A673 (cell line): ENCODE results near the gene ZNF700. TPM values are rescaled to one million over a fixed set of nuclear protein-coding genes. Genes with fewer than 3 reads are reported as not detected.

Experiments used
- BruUV-seq: library from RNA; stranded (reverse); fragments of 400-500 nt; replicated peaks from 2 replicates; lab custom pipeline; 2021; lab: Mats Ljungman, UMichigan
- CTCF ChIA-PET: fragments of 300-600 bp; sonication (Branson Sonifier 250); formaldehyde crosslinking; loops from one replicate; lab custom pipeline; 2022; ENCODE audit warnings: antibody characterized with exemption; lab: Charles Lee
- POLR2A ChIA-PET: fragments of 300-600 bp; sonication (Branson Sonifier 250); formaldehyde crosslinking; loops from one replicate; lab custom pipeline; 2022; ENCODE audit warnings: antibody characterized with exemption; ENCODE audit not compliant: low non-redundant PET; lab: Charles Lee
- DNase-seq: peaks from one replicate; pipeline ENCODE4 v3.0.0-alpha.2; 2015; ENCODE audit warnings: low spot score
- H3K27ac ChIP-seq: fragments of 200-600 bp; sonication (generic); 2 replicates; pipeline ENCODE4 v1.5.1; 2016; ENCODE audit warnings: mixed run types, low read depth, mild to moderate bottlenecking, mixed read lengths, antibody characterized with exemption, low read length; ENCODE audit not compliant: poor library complexity, severe bottlenecking
- H3K27me3 ChIP-seq: fragments of 200-600 bp; sonication (generic); replicated peaks from 2 replicates; pipeline ENCODE4 v1.6.1; 2017; ENCODE audit warnings: mixed run types, low read depth, mild to moderate bottlenecking, mixed read lengths, antibody characterized with exemption, low read length; ENCODE audit not compliant: insufficient read depth, poor library complexity
- H3K36me3 ChIP-seq: fragments of 200-600 bp; sonication (generic); 2 replicates; pipeline ENCODE4 v1.6.1; 2016; ENCODE audit warnings: mixed run types, mild to moderate bottlenecking, mixed read lengths, antibody characterized with exemption, low read length; ENCODE audit not compliant: insufficient read depth, poor library complexity, severe bottlenecking
- H3K4me1 ChIP-seq: fragments of 200-600 bp; sonication (generic); 2 replicates; pipeline ENCODE4 v1.6.1; 2017; ENCODE audit warnings: mixed run types, mild to moderate bottlenecking, mixed read lengths, antibody characterized with exemption, low read length; ENCODE audit not compliant: insufficient read depth, poor library complexity, severe bottlenecking
- H3K4me3 ChIP-seq: fragments of 200-600 bp; sonication (generic); 2 replicates; pipeline ENCODE4 v1.5.1; 2016; ENCODE audit warnings: low read depth, mixed run types, mild to moderate bottlenecking, mixed read lengths, low read length; ENCODE audit not compliant: poor library complexity, severe bottlenecking
- H3K9me3 ChIP-seq: fragments of 200-600 bp; sonication (generic); 2 replicates; pipeline ENCODE4 v1.6.1; 2016; ENCODE audit warnings: mixed run types, low read depth, mild to moderate bottlenecking, mixed read lengths, antibody characterized with exemption, low read length; ENCODE audit not compliant: poor library complexity, severe bottlenecking
- CTCF ChIP-seq: fragments of 300-800, 200-600 bp; sonication (generic); conservative IDR thresholded peaks from 2 replicates; pipeline ENCODE4 v1.5.1; 2017; ENCODE audit warnings: low read depth, mild to moderate bottlenecking, antibody characterized with exemption, low read length, moderate library complexity, mixed read lengths
- EZH2 ChIP-seq: fragments of 200-600 bp; sonication (generic); IDR thresholded peaks from 2 replicates; pipeline ENCODE4 v1.6.1; 2017; ENCODE audit warnings: borderline replicate concordance, low read depth, mild to moderate bottlenecking, mixed read lengths, antibody characterized with exemption, low read length; ENCODE audit not compliant: poor library complexity, severe bottlenecking
- intact Hi-C: fragments of 100-400 bp; cut with micrococcal nuclease; formaldehyde crosslinking; loops from one replicate; pipeline ENCODE4 v1.10.0; 2022; ENCODE audit not compliant: unreplicated experiment
- total RNA-seq: library from RNA; stranded (reverse); gene quantifications from 2 replicates; pipeline ENCODE4 v1.2.3, GENCODE V29; 2021

The ZNF700 gene
- total RNA-seq, 1 experiment from 2014 or later, result 11.0 TPM

DNA sequence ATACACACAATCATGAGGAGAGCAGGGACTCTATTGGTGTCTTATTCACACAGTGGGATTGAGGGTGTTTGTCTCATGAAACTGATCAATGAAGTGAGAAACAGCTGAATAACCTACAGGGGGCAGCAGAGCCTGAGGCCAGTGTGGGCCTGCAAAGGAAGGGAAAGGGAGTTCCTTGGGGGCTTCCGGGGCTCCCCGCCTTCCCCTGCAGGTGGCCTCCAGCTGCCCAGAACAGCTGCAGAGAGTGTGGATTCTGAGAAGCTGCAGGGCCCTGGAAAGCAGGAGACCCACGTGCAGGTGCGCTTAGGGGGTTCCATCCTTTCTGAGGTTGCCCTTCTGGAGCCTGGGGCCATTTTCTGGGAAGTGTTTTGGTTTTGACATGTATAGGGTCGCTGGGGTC, 60.1 kb downstream of the ZNF700 start:
- peak; percentile 39 for DNase-seq
- CTCF ChIA-PET, result no interaction called here
- intact Hi-C loops, result loop anchor here (5.0 kb wide), 1 partner anchor 188 kb away; the partner anchor contains the start of gene ZNF491

GRCh38 chr19:11986754-11987153, 61.8 kb downstream of the ZNF700 start:
- POLR2A ChIA-PET, result no interaction called here
- no peaks in the 10 kb centered on the region for H3K4me1 ChIP-seq
- no peaks in the 10 kb centered on the region for H3K27me3 ChIP-seq
- H3K27ac ChIP-seq, result no peak overlapping the region
- CTCF ChIA-PET, result interaction anchor here (0.7 to 2.6 kb wide), 2 partner anchors 22 to 23 kb away, joined by 4 to 9 read pairs; partner anchors contain the start of gene ZNF763
- intact Hi-C loops, result loop anchor here (5.0 kb wide), 1 partner anchor 189 kb away; the partner anchor contains the start of gene ZNF491
- no TSS peak for BruUV-seq
- TF ChIP-seq CTCF (no peak), EZH2 (no peak)
- DNase-seq, result no peak
- H3K9me3 ChIP-seq, result peaks cover 11% of the 10 kb centered on the region
- no peak overlapping the region for H3K4me3 ChIP-seq
- no peaks in the 10 kb centered on the region for H3K36me3 ChIP-seq

More for the DNA sequence above, 60.1 kb downstream of the ZNF700 start:
- no peaks in the 10 kb centered on the region for H3K4me1 ChIP-seq
- H3K27ac ChIP-seq, result no peak overlapping the region
- H3K27me3 ChIP-seq, result no peaks in the 10 kb centered on the region
- TF ChIP-seq CTCF (peak; percentile 54), EZH2 (no peak)
- no TSS peak for BruUV-seq
- peaks cover 24% of the 10 kb centered on the region for H3K9me3 ChIP-seq
- H3K4me3 ChIP-seq, result no peak overlapping the region
- no peaks in the 10 kb centered on the region for H3K36me3 ChIP-seq
- POLR2A ChIA-PET, result no interaction called here

GRCh38 chr19:11987405-11988281, 62.7 kb downstream of the ZNF700 start:
- DNase-seq, result peak; percentile 98
- ChIA-PET CTCF (interaction anchor here (0.6 to 2.6 kb wide), 7 partner anchors 23 to 190 kb away, joined by 3 to 16 read pairs (median 4); partner anchors contain the start of gene ZNF763), POLR2A (interaction anchor here (0.6 kb wide), 1 partner anchor 144 kb away, joined by 3 read pairs; no protein-coding TSS in a partner anchor)
- TSS peak; percentile 96 for BruUV-seq
- Histone ChIP-seq H3K27ac (peak overlapping the region; percentile 77), H3K27me3 (no peaks in the 10 kb centered on the region), H3K36me3 (no peaks in the 10 kb centered on the region), H3K4me1 (no peaks in the 10 kb centered on the region), H3K9me3 (peaks cover 2% of the 10 kb centered on the region), H3K4me3 (peak overlapping the region; percentile 65)
- TF ChIP-seq EZH2 (no peak), CTCF (no peak)
- intact Hi-C loops, result loop anchor here (2.0 to 5.0 kb wide), 3 partner anchors 63 to 190 kb away; partner anchors contain the start of genes ZNF491 and ZNF700
